ENCODE measurements around the gene ZEB2.

DNA sequence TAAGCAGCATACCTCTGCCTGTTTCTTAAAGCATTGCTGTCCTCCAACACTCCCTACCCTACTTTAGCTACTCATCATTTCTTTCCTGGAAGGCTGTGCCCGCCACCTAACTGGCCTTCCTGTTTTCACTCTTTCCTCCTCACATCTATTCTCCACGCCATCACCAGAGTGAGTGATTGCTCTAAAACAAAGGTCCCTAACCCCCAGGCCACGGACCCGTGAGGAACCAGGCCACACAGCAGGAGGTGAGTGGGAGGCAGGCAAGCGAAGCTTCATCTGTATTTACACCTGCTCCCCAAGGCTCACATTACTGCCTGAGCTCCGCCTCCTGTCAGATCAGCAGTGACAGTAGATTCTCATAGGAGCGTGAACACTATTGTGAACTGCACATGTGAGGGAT, 13.3 kb upstream of the ZEB2 start:
- TF ChIP-seq, protein P1, sequence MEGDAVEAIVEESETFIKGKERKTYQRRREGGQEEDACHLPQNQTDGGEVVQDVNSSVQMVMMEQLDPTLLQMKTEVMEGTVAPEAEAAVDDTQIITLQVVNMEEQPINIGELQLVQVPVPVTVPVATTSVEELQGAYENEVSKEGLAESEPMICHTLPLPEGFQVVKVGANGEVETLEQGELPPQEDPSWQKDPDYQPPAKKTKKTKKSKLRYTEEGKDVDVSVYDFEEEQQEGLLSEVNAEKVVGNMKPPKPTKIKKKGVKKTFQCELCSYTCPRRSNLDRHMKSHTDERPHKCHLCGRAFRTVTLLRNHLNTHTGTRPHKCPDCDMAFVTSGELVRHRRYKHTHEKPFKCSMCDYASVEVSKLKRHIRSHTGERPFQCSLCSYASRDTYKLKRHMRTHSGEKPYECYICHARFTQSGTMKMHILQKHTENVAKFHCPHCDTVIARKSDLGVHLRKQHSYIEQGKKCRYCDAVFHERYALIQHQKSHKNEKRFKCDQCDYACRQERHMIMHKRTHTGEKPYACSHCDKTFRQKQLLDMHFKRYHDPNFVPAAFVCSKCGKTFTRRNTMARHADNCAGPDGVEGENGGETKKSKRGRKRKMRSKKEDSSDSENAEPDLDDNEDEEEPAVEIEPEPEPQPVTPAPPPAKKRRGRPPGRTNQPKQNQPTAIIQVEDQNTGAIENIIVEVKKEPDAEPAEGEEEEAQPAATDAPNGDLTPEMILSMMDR (IDR thresholded peaks at IDR 0.05) = no peak
- TF ChIP-seq POLR2A (IDR thresholded peaks at IDR 0.05) (no peak), EP300 (IDR thresholded peaks at IDR 0.05) (no peak)
